ENCODE results near the gene SLC25A21. TPM values are rescaled to one million over a fixed set of nuclear protein-coding genes. Genes with fewer than 3 reads are reported as not detected.

The SLC25A21 gene
- total and polyA plus RNA-seq, 8 donors = 0.40 to 5.4 (median 1.3) TPM; not detected in 2

- no peak overlapping the region for H3K27ac ChIP-seq
- H3K27me3 ChIP-seq = no peaks in the 10 kb centered on the region
- H3K4me3 ChIP-seq = no peak overlapping the region
- H3K36me3 ChIP-seq = no peaks in the 10 kb centered on the region
- H3K9me3 ChIP-seq = peaks cover 0 to 16% (median 11%) of the 10 kb centered on the region in 4 donors
- no peaks in the 10 kb centered on the region for H3K4me1 ChIP-seq
- intact Hi-C loops (cut with DNase I; ENCODE audit: low total_unique reads) = no loop called here
- peak in 1 of 2 donors; percentile 21 for DNase-seq
- no peak for TF ChIP-seq CTCF (IDR thresholded peaks at IDR 0.05)
- no peak for TF ChIP-seq EP300 (IDR thresholded peaks at IDR 0.05)
- 35 to 55% (median 40%) methylated on average over 3 of the region's 3 CpGs for WGBS, 5 donors
Observed at GRCh38 chr14:37122288-37122687, 50.1 kb downstream of the SLC25A21 start.

- WGBS, 5 donors = 71 to 85% (median 77%) methylated on average over 4 of the region's 4 CpGs
- Histone ChIP-seq H3K27me3 (no peaks in the 10 kb centered on the region), H3K27ac (no peak overlapping the region), H3K4me3 (no peak overlapping the region), H3K36me3 (no peaks in the 10 kb centered on the region), H3K4me1 (no peaks in the 10 kb centered on the region), H3K9me3 (peaks cover 0 to 16% (median 11%) of the 10 kb centered on the region in 4 donors)
- intact Hi-C loops (cut with DNase I; ENCODE audit: low total_unique reads) = no loop called here
- DNase-seq = no peak
- TF ChIP-seq POLR2A (IDR thresholded peaks at IDR 0.05) (no peak), CTCF (IDR thresholded peaks at IDR 0.05) (no peak), EP300 (IDR thresholded peaks at IDR 0.05) (no peak), POLR2AphosphoS5 (IDR thresholded peaks at IDR 0.05) (no peak)
Observed at GRCh38 chr14:37118673-37119366, 53.6 kb downstream of the SLC25A21 start.

- Histone ChIP-seq H3K4me3 (no peak overlapping the region), H3K27ac (no peak overlapping the region), H3K36me3 (no peaks in the 10 kb centered on the region), H3K27me3 (no peaks in the 10 kb centered on the region), H3K4me1 (no peaks in the 10 kb centered on the region), H3K9me3 (peaks cover 0 to 16% (median 11%) of the 10 kb centered on the region in 4 donors)
- 72 to 77% (median 75%) methylated on average over 5 of the region's 5 CpGs for WGBS, 5 donors
- intact Hi-C loops (cut with DNase I; ENCODE audit: low total_unique reads) = no loop called here
- no peak for DNase-seq
- TF ChIP-seq POLR2A (IDR thresholded peaks at IDR 0.05) (no peak), POLR2AphosphoS5 (IDR thresholded peaks at IDR 0.05) (no peak), EP300 (IDR thresholded peaks at IDR 0.05) (no peak), CTCF (IDR thresholded peaks at IDR 0.05) (no peak)
Observed at GRCh38 chr14:37116933-37117849, 55.2 kb downstream of the SLC25A21 start.

GRCh38 chr14:37115406-37115805, 57.0 kb downstream of the SLC25A21 start:
- Histone ChIP-seq H3K36me3 (no peaks in the 10 kb centered on the region), H3K27me3 (no peaks in the 10 kb centered on the region), H3K4me1 (no peaks in the 10 kb centered on the region), H3K9me3 (peaks cover 0 to 16% (median 11%) of the 10 kb centered on the region in 4 donors), H3K27ac (no peak overlapping the region), H3K4me3 (no peak overlapping the region)
- intact Hi-C loops (cut with DNase I; ENCODE audit: low total_unique reads) = no loop called here
- WGBS, 5 donors = 80 to 91% (median 89%) methylated on average over 1 of the region's 1 CpG
- no peak for TF ChIP-seq EP300 (IDR thresholded peaks at IDR 0.05)
- no peak for TF ChIP-seq CTCF (IDR thresholded peaks at IDR 0.05)
- TF ChIP-seq POLR2A (IDR thresholded peaks at IDR 0.05) = no peak
- no peak for TF ChIP-seq POLR2AphosphoS5 (IDR thresholded peaks at IDR 0.05)
- DNase-seq = no peak

Data from stomach (tissue), 9 donors.